BE2C (cell line): ENCODE results near the gene TUT7.

Experiments
- DNase-seq: peaks from one replicate; pipeline ENCODE4 v3.0.0-alpha.2; 2020
- H3K27me3 ChIP-seq: fragments of 250-450 bp; sonication (Bioruptor Pico); 2 replicates; pipeline ENCODE4 v1.5.1; 2020; ENCODE audit warnings: mild to moderate bottlenecking
- H3K36me3 ChIP-seq: fragments of 250-450 bp; sonication (Bioruptor Pico); 2 replicates; pipeline ENCODE4 v1.5.1; 2020; ENCODE audit warnings: mild to moderate bottlenecking
- H3K4me1 ChIP-seq: fragments of 250-450 bp; sonication (Bioruptor Pico); 2 replicates; pipeline ENCODE4 v1.5.1; 2020
- H3K4me3 ChIP-seq: 2 replicates; pipeline ENCODE4 v1.5.1; 2011; ENCODE audit warnings: low read depth, low read length
- H3K9me3 ChIP-seq: fragments of 250-450 bp; sonication (Bioruptor Pico); 2 replicates; pipeline ENCODE4 v1.5.1; 2020
- CTCF ChIP-seq: IDR thresholded peaks from 2 replicates; pipeline ENCODE4 v1.5.1; 2012; ENCODE audit warnings: mild to moderate bottlenecking, low read depth, low read length

TUT7 gene

GRCh38 chr9:86241216-86241615 is 113.0 kb downstream of the TUT7 start:
- H3K27me3 ChIP-seq = no peaks in the 10 kb centered on the region
- no peaks in the 10 kb centered on the region for H3K36me3 ChIP-seq
- H3K4me3 ChIP-seq = no peak overlapping the region
- TF ChIP-seq CTCF = no peak
- H3K9me3 ChIP-seq = no peaks in the 10 kb centered on the region
- no peaks in the 10 kb centered on the region for H3K4me1 ChIP-seq
- DNase-seq = no peak

- H3K27me3 ChIP-seq = no peaks in the 10 kb centered on the region
- no peak for TF ChIP-seq CTCF
- DNase-seq = no peak
- no peaks in the 10 kb centered on the region for H3K9me3 ChIP-seq
- no peaks in the 10 kb centered on the region for H3K4me1 ChIP-seq
- no peak overlapping the region for H3K4me3 ChIP-seq
- H3K36me3 ChIP-seq = no peaks in the 10 kb centered on the region
These were observed 115.1 kb downstream of the TUT7 start for GRCh38 chr9:86238861-86239770.
